Adipocyte (in vitro differentiated cells): Measurements from ENCODE around the gene ANKK1.

Experiments used
- DNase-seq: peaks from one replicate; pipeline ENCODE4 v3.0.0-alpha.2; 2015; ENCODE audit warnings: low read depth
- H3K27me3 ChIP-seq: replicated peaks from 2 replicates; pipeline ENCODE4 v1.7.0; 2013; ENCODE audit warnings: mild to moderate bottlenecking, low read length, moderate library complexity; ENCODE audit not compliant: control insufficient read depth, insufficient read depth
- H3K36me3 ChIP-seq: 2 replicates; pipeline ENCODE4 v1.7.0; 2013; ENCODE audit warnings: low read length, mild to moderate bottlenecking, moderate library complexity; ENCODE audit not compliant: control insufficient read depth, insufficient read depth, severe bottlenecking
- H3K4me1 ChIP-seq: 2 replicates; pipeline ENCODE4 v1.7.0; 2013; ENCODE audit warnings: mild to moderate bottlenecking, low read length, moderate library complexity; ENCODE audit not compliant: control insufficient read depth, insufficient read depth
- H3K4me3 ChIP-seq: 2 replicates; pipeline ENCODE4 v1.7.0; 2013; ENCODE audit warnings: mild to moderate bottlenecking, low read length, moderate library complexity
- H3K9ac ChIP-seq: 2 replicates; pipeline ENCODE4 v1.7.0; 2013; ENCODE audit warnings: mild to moderate bottlenecking, low read length, moderate library complexity
- H3K9me3 ChIP-seq: 2 replicates; pipeline ENCODE4 v1.7.0; 2013; ENCODE audit warnings: mild to moderate bottlenecking, low read length, moderate library complexity; ENCODE audit not compliant: control insufficient read depth

Gene ANKK1

DNA sequence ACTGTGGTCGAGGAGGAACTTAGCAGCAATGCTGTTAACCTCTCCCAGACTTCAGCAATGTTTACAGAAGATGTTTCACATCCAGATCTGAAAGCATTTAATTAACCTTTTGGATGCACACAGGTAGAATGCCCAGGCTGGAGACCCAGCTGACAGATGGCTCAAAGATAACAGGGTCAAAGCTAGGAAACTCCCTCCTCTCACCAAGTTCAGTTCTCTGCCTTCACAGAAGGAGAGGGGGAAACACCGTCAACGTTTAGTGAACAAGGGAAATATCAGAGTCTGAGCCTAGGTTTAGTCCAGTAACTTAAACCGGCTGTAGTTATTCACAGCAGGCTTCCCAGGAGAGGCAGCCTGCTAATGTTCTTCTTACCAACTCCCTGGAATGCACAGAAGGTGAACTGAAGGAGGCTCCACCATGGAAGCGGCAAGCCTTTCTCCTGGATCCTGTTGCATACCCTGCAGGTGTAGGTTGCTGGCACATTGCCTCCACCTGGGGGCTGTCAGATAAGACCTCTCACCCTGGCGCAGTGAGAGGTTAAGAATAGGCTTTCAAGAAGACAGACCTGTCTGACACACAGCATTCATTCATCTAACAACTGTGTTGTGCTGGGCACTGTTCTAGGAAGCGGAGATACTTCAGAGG lies 23.5 kb upstream of the ANKK1 start:
- Histone ChIP-seq H3K36me3 (peaks cover 15% of the 10 kb centered on the region), H3K27me3 (no peaks in the 10 kb centered on the region), H3K4me1 (no peaks in the 10 kb centered on the region), H3K9me3 (no peaks in the 10 kb centered on the region), H3K9ac (no peak overlapping the region), H3K4me3 (no peak overlapping the region)
- DNase-seq = no peak

DNA sequence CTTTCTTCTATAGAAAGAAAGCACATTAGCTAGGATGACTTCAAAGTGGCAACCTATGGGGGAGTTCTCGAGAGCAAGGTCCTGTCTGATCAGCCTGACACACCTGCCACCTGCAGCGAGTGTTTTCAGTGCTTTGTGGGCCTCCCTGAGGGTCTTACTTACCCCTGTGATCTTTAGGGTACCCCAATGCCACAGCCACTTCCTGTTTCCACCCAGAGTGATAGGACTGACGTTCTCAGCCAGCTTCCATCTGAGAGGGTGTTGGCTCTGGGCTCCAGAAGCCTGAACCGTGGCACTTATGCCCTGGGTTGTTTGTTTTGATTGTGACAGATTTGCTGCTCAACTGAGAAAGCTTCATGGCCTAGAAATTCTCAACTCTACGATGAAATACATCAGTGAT lies 21.7 kb upstream of the ANKK1 start:
- Histone ChIP-seq H3K36me3 (peaks cover 15% of the 10 kb centered on the region), H3K9ac (no peak overlapping the region), H3K9me3 (no peaks in the 10 kb centered on the region), H3K27me3 (no peaks in the 10 kb centered on the region), H3K4me1 (no peaks in the 10 kb centered on the region), H3K4me3 (no peak overlapping the region)
- DNase-seq = no peak

DNA sequence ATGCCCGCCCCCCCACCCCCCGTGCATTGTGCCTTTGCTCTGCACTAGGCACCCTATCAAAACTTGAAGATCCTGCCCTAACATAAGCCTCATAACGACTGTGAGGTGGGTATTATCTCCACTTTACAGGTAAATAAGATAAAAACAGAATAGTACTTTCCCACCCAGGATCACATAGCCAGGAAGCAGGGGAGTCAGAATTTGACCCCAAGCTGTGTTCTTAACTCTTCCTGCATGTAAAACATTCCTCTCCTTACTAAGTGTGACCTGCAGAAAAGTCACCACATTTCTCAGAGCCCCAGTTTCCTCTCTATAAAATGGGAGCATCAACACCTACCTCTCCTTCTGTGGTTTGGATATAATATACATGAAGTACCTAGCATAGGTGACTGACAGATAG lies 18.2 kb upstream of the ANKK1 start:
- Histone ChIP-seq H3K4me1 (peaks cover 11% of the 10 kb centered on the region), H3K27me3 (no peaks in the 10 kb centered on the region), H3K9ac (no peak overlapping the region), H3K4me3 (no peak overlapping the region), H3K9me3 (no peaks in the 10 kb centered on the region), H3K36me3 (peaks cover 6% of the 10 kb centered on the region)
- no peak for DNase-seq

DNA sequence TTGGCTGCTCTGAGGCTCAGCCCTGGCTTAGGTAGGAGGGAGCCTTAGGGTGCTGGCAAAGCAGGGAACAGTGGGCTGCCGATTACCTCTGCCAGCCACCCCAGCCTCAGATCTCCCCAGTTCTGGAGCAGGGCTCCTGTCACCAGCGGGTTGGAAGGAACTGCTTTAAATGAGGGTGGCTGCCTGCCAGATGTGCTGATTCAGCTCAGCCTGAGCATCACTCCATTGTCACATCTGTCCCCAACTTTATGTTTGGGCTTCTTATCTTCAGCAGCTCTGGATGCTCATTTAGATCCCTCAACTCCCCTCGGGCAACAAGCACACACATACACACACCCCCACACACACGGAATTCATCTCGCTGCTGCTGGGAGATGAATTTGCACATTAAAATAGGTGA lies 16.9 kb upstream of the ANKK1 start:
- Histone ChIP-seq H3K9me3 (no peaks in the 10 kb centered on the region), H3K9ac (no peak overlapping the region), H3K4me1 (peaks cover 11% of the 10 kb centered on the region), H3K36me3 (no peaks in the 10 kb centered on the region), H3K4me3 (no peak overlapping the region), H3K27me3 (no peaks in the 10 kb centered on the region)
- DNase-seq = no peak

DNA sequence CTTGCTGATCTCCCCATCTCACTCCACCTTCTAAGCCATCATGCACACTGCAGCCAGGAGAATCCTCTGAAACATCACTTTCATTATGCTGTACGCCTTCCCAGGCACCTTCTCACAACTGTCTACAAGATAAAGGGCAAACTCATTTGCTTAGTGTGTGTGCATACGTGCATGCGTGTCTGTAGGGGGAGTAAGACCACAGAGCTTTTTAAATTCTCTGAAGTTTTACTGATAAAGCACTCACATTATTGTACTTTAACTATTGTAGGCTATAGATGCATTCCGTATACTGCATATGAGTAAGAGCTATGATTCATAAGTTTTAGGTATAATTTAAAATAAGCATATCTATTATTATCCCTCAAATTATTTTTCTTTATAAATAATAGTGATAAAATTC lies 15.3 kb upstream of the ANKK1 start:
- no peak overlapping the region for H3K4me3 ChIP-seq
- H3K9ac ChIP-seq = no peak overlapping the region
- no peaks in the 10 kb centered on the region for H3K27me3 ChIP-seq
- DNase-seq = no peak
- no peaks in the 10 kb centered on the region for H3K9me3 ChIP-seq
- H3K4me1 ChIP-seq = peaks cover 11% of the 10 kb centered on the region
- H3K36me3 ChIP-seq = no peaks in the 10 kb centered on the region

DNA sequence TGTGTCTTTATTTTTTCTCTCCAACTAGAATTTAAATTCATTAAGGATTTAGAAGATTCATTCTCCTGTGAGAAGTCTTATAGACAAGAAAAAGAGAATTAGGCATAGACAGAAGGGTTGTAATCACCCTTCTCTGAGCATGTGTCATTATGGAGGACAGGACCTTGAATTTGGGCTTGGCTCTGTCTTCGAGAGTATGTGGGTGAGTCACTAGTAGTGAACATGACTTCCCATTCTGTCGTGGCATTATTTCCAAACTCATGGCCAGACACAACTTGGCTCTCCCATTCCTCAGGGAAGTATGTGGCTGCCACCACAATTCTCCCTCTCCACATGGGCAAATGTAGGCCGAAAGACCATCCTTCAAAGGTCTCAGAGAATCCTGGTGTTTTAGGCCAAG lies 14.3 kb upstream of the ANKK1 start:
- H3K9me3 ChIP-seq = no peaks in the 10 kb centered on the region
- no peak overlapping the region for H3K9ac ChIP-seq
- H3K4me3 ChIP-seq = no peak overlapping the region
- H3K27me3 ChIP-seq = no peaks in the 10 kb centered on the region
- peak; percentile 17 for DNase-seq
- H3K36me3 ChIP-seq = no peaks in the 10 kb centered on the region
- H3K4me1 ChIP-seq = peaks cover 19% of the 10 kb centered on the region

DNA sequence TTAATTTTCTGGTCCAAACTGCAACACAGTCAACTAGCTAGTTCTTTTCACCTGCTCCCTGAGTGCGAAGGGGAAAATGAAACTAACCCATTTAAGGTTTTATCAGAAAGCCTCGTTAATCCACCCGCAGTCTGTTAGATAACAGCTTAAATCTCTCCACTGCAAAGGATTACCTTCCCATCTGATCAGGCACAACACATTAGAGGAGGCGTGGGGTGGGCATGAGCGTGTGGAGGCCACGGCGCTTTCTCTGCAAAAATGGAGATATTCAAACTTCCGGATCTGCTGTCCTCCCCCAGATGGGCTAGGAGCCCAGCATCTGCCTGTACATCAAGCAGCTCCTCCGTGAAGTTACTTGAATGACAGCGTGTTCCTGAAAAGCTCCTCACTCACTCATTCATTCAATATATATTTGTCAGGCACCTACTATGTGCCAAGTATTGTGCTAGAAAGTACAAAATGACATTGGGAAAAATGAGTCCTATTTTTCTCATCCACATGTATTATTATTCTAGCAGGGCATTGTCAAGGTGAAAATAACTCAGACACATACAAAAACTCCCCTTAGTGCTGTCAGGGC lies 13.5 kb upstream of the ANKK1 start:
- Histone ChIP-seq H3K4me3 (no peak overlapping the region), H3K36me3 (no peaks in the 10 kb centered on the region), H3K9ac (no peak overlapping the region), H3K4me1 (peaks cover 20% of the 10 kb centered on the region), H3K27me3 (no peaks in the 10 kb centered on the region), H3K9me3 (no peaks in the 10 kb centered on the region)
- no peak for DNase-seq

DNA sequence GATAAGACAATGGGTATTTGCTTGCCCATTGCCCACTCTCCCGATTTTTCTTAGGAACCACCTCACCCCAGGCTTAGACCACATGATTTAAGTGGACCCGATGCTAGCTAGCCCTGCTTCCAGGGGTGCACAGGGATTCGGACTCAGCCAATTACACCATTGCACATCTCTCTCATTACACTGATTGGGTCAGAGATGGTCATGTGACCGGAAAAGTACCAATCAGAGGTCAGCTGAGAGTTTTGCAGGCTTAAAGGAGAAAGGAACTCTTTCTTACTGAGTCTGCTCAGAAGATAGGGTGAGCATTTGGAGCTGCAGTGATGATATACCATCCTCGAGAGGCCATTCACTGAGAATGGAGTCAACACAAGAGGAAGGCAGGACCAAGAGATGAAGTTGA lies 12.2 kb upstream of the ANKK1 start:
- no peak overlapping the region for H3K9ac ChIP-seq
- H3K36me3 ChIP-seq = no peaks in the 10 kb centered on the region
- no peaks in the 10 kb centered on the region for H3K9me3 ChIP-seq

DNA sequence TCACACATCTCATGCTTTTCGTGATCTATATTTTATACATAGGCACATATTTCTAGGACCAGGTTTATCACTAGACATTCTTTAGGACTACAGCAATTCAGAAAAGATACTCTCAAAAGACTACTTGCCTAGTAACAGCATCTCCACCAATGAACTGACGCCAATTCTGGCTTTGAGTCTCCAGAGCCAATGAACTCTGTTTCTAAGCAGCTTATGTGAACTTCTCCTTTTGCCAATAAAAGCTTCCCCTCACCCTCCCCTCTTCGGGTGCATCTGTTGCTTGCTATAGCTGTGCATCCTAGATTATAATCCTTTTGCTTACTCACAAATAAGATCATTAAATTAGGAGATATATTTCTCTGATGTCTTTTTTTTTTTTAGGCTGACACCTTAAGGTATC lies 11.4 kb upstream of the ANKK1 start:
- H3K9ac ChIP-seq = no peak overlapping the region
- H3K27me3 ChIP-seq = no peaks in the 10 kb centered on the region
- no peak overlapping the region for H3K4me3 ChIP-seq
- peak; percentile 4 for DNase-seq
- H3K4me1 ChIP-seq = peaks cover 20% of the 10 kb centered on the region
- H3K36me3 ChIP-seq = no peaks in the 10 kb centered on the region
- H3K9me3 ChIP-seq = no peaks in the 10 kb centered on the region

More for the DNA sequence above, 12.2 kb upstream of the ANKK1 start:
- Histone ChIP-seq H3K4me3 (no peak overlapping the region), H3K27me3 (no peaks in the 10 kb centered on the region), H3K4me1 (peaks cover 20% of the 10 kb centered on the region)
- DNase-seq = no peak

DNA sequence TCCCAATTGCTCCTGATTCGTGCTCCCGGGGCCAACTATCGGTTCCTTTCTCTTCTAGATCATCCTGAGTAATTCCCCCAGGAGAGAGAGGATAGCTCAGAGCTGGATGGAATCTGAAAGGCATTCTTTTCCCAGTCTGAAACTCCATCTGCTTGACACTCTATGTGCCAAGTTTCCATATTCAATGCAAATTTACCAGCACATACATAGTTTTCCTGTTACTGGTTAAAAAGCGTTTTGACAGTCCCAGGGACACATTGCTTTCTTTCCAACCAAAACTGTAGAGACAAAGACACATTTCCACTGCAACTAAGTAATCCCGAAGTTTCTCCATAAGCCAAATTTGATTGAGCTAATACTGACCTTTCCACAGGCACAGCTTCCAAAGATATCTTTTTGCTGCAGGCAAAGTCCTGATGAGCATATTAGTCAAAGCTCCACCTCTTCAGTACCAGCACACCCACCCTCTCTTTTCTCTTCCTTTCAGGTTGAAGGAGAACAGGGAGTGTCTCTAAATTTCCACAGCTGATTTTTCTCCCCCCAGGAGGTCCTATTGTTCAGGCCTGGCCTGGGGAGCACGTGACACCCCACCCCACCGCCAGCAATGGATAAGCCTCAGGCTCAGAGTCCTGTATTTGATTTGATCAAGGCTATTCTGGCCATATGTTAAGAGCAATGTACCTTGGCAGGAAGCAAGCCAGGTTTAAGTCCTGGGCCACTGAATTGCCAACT lies 9.7 kb upstream of the ANKK1 start:
- no peak for DNase-seq

DNA sequence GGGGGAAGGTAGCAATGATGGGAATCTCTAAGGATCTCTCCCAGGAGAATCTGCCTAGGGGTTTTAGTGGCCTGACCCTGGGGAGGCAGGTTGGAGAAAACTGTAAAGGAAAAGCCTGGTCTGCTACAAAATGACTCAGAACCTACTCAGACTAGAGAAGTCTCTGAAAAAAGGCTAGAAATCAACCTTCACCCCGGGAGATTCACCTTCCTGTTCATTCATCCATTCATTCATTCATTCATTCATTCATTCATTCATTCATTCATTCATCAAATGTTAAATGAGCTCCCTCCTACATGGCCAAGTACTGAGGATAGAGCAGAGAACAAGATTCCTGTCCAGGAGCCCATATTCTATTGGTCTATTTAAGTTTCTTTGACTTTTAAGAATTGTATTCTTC lies 8.9 kb upstream of the ANKK1 start:
- no peak for DNase-seq
- Histone ChIP-seq H3K4me3 (no peak overlapping the region), H3K4me1 (peaks cover 12% of the 10 kb centered on the region), H3K9ac (no peak overlapping the region), H3K9me3 (no peaks in the 10 kb centered on the region), H3K27me3 (no peaks in the 10 kb centered on the region), H3K36me3 (no peaks in the 10 kb centered on the region)

More for the DNA sequence above, 9.7 kb upstream of the ANKK1 start:
- Histone ChIP-seq H3K27me3 (no peaks in the 10 kb centered on the region), H3K9ac (no peak overlapping the region), H3K36me3 (no peaks in the 10 kb centered on the region), H3K4me1 (peaks cover 20% of the 10 kb centered on the region), H3K9me3 (no peaks in the 10 kb centered on the region), H3K4me3 (no peak overlapping the region)
